Esophagus mucosa (tissue), 1 donor: ENCODE data around the gene CEP41. TPM values are rescaled to one million over a fixed set of nuclear protein-coding genes. Genes with fewer than 3 reads are reported as not detected.

Source experiments
- ATAC-seq: fragments of 200-7000 bp; cut with Tn5 transposase; one replicate; pipeline ENCODE4 v1.9.1; 2020
- total RNA-seq: library from RNA; stranded (reverse); gene quantifications from one replicate; pipeline ENCODE4 v1.2.4, GENCODE V29; 2023
- donor health status: DM: yes; HTN: yes; CAD: no.

The CEP41 gene
- total RNA-seq, 1 donor from 2014 or later, result 4.8 TPM

- no peak for ATAC-seq
These were observed 73.6 kb downstream of the CEP41 start for GRCh38 chr7:130367088-130367755.

- ATAC-seq, result no peak
These were observed 74.3 kb downstream of the CEP41 start for GRCh38 chr7:130366564-130366963.

- ATAC-seq, result no peak
These were observed 75.0 kb downstream of the CEP41 start for GRCh38 chr7:130365511-130366441.

GRCh38 chr7:130365088-130365487, 75.7 kb downstream of the CEP41 start:
- ATAC-seq, result no peak

GRCh38 chr7:130364451-130364850, 76.4 kb downstream of the CEP41 start:
- ATAC-seq, result no peak

GRCh38 chr7:130363026-130363847, 77.6 kb downstream of the CEP41 start:
- peak; percentile 97 for ATAC-seq

GRCh38 chr7:130362251-130362816, 78.5 kb downstream of the CEP41 start:
- ATAC-seq, result no peak

GRCh38 chr7:130361681-130362080, 79.1 kb downstream of the CEP41 start:
- no peak for ATAC-seq

- no peak for ATAC-seq
These were observed 80.3 kb downstream of the CEP41 start for GRCh38 chr7:130360518-130360917.

- ATAC-seq, result peak; percentile 63
These were observed 81.4 kb downstream of the CEP41 start for GRCh38 chr7:130359276-130359857.

GRCh38 chr7:130358471-130358870, 82.3 kb downstream of the CEP41 start:
- no peak for ATAC-seq

- peak; percentile 82 for ATAC-seq
These were observed 83.8 kb downstream of the CEP41 start for GRCh38 chr7:130356876-130357611.

GRCh38 chr7:130356121-130356875, 84.5 kb downstream of the CEP41 start:
- ATAC-seq, result peak; percentile 80

GRCh38 chr7:130353196-130353595, 87.6 kb downstream of the CEP41 start:
- no peak for ATAC-seq

GRCh38 chr7:130352194-130353074, 88.4 kb downstream of the CEP41 start:
- no peak for ATAC-seq

GRCh38 chr7:130351791-130352090, 89.1 kb downstream of the CEP41 start:
- ATAC-seq, result no peak

GRCh38 chr7:130350945-130351790, 89.6 kb downstream of the CEP41 start:
- ATAC-seq, result no peak

- peak; percentile 10 for ATAC-seq
These were observed 90.7 kb downstream of the CEP41 start for GRCh38 chr7:130349911-130350782.
